H1 (cell line): ENCODE data around the gene DUOXA1. TPM values are rescaled to one million over a fixed set of nuclear protein-coding genes. Genes with fewer than 3 reads are reported as not detected.

Experiments used
- CTCF ChIA-PET: fragments of 300-600 bp; sonication (Branson Sonifier 250); formaldehyde crosslinking; loops from one replicate; lab custom pipeline; 2021; ENCODE audit not compliant: partially characterized antibody; lab: Charles Lee
- POLR2A ChIA-PET: fragments of 300-600 bp; sonication (Branson Sonifier 250); formaldehyde crosslinking; loops from one replicate; lab custom pipeline; 2021; ENCODE audit warnings: inconsistent platforms; ENCODE audit not compliant: partially characterized antibody; lab: Charles Lee
- DNase-seq, 2 experiments: peaks; one replicate each; pipeline versions ENCODE4 v3.0.0 to v3.0.0-alpha.2; 2010 to 2022; ENCODE audit warnings: low spot score in 2 of 2, low read depth in 1 of 2, mixed read lengths in 1 of 2
- FAIRE-seq: peaks from 2 replicates; lab custom pipeline; 2011; peaks lifted over from hg19 to GRCh38; lab: Jason Lieb, UNC
- H2AFZ ChIP-seq: 2 replicates; pipeline ENCODE4 v1.8.1; 2012; ENCODE audit warnings: low read length, inconsistent platforms
- H2AK5ac ChIP-seq: 2 replicates; pipeline ENCODE4 v1.6.1; 2013; ENCODE audit warnings: low read depth, low read length
- H2BK120ac ChIP-seq: replicated peaks from 2 replicates; pipeline ENCODE3; 2013; ENCODE audit warnings: low read depth, low read length, inconsistent platforms
- H2BK12ac ChIP-seq: 2 replicates; pipeline ENCODE4 v1.6.1; 2013; ENCODE audit warnings: low read depth, low read length
- H2BK15ac ChIP-seq: 2 replicates; pipeline ENCODE4 v1.6.1; 2013; ENCODE audit warnings: low read length
- H2BK20ac ChIP-seq: 2 replicates; pipeline ENCODE4 v1.6.1; 2013; ENCODE audit warnings: low read length
- H2BK5ac ChIP-seq: 2 replicates; pipeline ENCODE4 v1.6.1; 2013; ENCODE audit warnings: low read depth, low read length
- H3K14ac ChIP-seq: 2 replicates; pipeline ENCODE4 v1.6.1; 2013; ENCODE audit warnings: inconsistent platforms; ENCODE audit not compliant: insufficient read length
- H3K18ac ChIP-seq: 2 replicates; pipeline ENCODE4 v1.6.1; 2013; ENCODE audit warnings: low read length; ENCODE audit errors: extremely low read depth
- H3K23ac ChIP-seq: 2 replicates; pipeline ENCODE4 v1.6.1; 2013; ENCODE audit warnings: inconsistent platforms; ENCODE audit not compliant: insufficient read length
- H3K23me2 ChIP-seq: 2 replicates; pipeline ENCODE4 v1.6.1; 2013; ENCODE audit warnings: low read depth, low read length
- H3K27ac ChIP-seq: 2 replicates; pipeline ENCODE4 v1.6.1; 2011; ENCODE audit warnings: low read depth, low read length, inconsistent platforms
- H3K27me3 ChIP-seq, 4 experiments: replicated peaks in 1 of 4; 1 replicate in 1 of 4; 2 replicates in 3 of 4; pipeline versions ENCODE4 v1.6.1 to v1.8.1; 2011 to 2013; ENCODE audit warnings: low read length in 3 of 4, mild to moderate bottlenecking in 3 of 4, inconsistent platforms in 2 of 4, mixed read lengths in 2 of 4, moderate library complexity in 1 of 4; ENCODE audit not compliant: control insufficient read depth in 3 of 4, insufficient read depth in 3 of 4; ENCODE audit errors: extremely low read depth in 1 of 4
- H3K36me3 ChIP-seq, 4 experiments: 2 replicates each; pipeline versions ENCODE4 v1.6.1 to v1.8.1; 2011 to 2013; ENCODE audit warnings: mild to moderate bottlenecking in 4 of 4, low read length in 3 of 4, moderate library complexity in 2 of 4, control low read depth in 1 of 4, inconsistent platforms in 1 of 4; ENCODE audit not compliant: insufficient read depth in 4 of 4, control insufficient read depth in 2 of 4
- H3K4ac ChIP-seq: replicated peaks from 2 replicates; pipeline ENCODE3; 2013; ENCODE audit warnings: low read length, low read depth, mixed read lengths, inconsistent platforms; ENCODE audit not compliant: insufficient read length
- H3K4me1 ChIP-seq, 4 experiments: replicated peaks in 1 of 4; 1 replicate in 1 of 4; 2 replicates in 3 of 4; pipeline versions ENCODE4 v1.6.1 to v1.8.1; 2011 to 2013; ENCODE audit warnings: low read length in 3 of 4, inconsistent platforms in 2 of 4, mixed read lengths in 1 of 4; ENCODE audit not compliant: insufficient read depth in 4 of 4, control insufficient read depth in 3 of 4
- H3K4me2 ChIP-seq, 2 experiments: 2 replicates each; pipeline versions ENCODE4 v1.6.1 to v1.8.1; 2011 to 2013; ENCODE audit warnings: low read depth in 2 of 2, low read length in 2 of 2, control low read depth in 1 of 2, inconsistent platforms in 1 of 2, mild to moderate bottlenecking in 1 of 2; ENCODE audit not compliant: insufficient read depth in 1 of 2
- H3K4me3 ChIP-seq, 4 experiments: fragments of 200-600, 300-600 bp in 1 of 4; sonication (generic), shearing (Covaris generic), sonication (Bioruptor Twin) in 1 of 4; 2 replicates each; pipeline versions ENCODE4 v1.5.1 to v1.8.1; 2011 to 2016; ENCODE audit warnings: low read length in 4 of 4, low read depth in 3 of 4, control low read depth in 2 of 4, inconsistent platforms in 2 of 4, mild to moderate bottlenecking in 2 of 4, mixed read lengths in 1 of 4, moderate library complexity in 1 of 4; ENCODE audit not compliant: insufficient read depth in 2 of 4; ENCODE audit errors: extremely low read depth in 1 of 4
- H3K56ac ChIP-seq: replicated peaks from 2 replicates; pipeline ENCODE3; 2013; ENCODE audit warnings: low read depth, mild to moderate bottlenecking, mixed read lengths, low read length, inconsistent platforms; ENCODE audit not compliant: insufficient read length
- H3K79me1 ChIP-seq: 2 replicates; pipeline ENCODE4 v1.6.1; 2013; ENCODE audit warnings: low read depth, low read length, control low read depth
- H3K79me2 ChIP-seq, 2 experiments: 2 replicates each; pipeline versions ENCODE4 v1.6.1 to v1.8.1; 2012 to 2013; ENCODE audit warnings: low read length in 2 of 2, mild to moderate bottlenecking in 2 of 2, inconsistent platforms in 1 of 2; ENCODE audit not compliant: insufficient read depth in 2 of 2, control insufficient read depth in 1 of 2
- H3K9ac ChIP-seq, 4 experiments: replicated peaks in 1 of 4; 1 replicate in 1 of 4; 2 replicates in 3 of 4; pipeline versions ENCODE4 v1.6.1 to v1.8.1; 2011 to 2013; ENCODE audit warnings: low read depth in 3 of 4, low read length in 3 of 4, control low read depth in 2 of 4, mild to moderate bottlenecking in 2 of 4, moderate library complexity in 2 of 4, inconsistent platforms in 1 of 4; ENCODE audit errors: extremely low read depth in 1 of 4
- H3K9me3 ChIP-seq, 2 experiments: 2 replicates each; pipeline versions ENCODE4 v1.6.1 to v1.8.1; 2012 to 2013; ENCODE audit warnings: mild to moderate bottlenecking in 2 of 2, moderate library complexity in 2 of 2, control low read depth in 1 of 2, inconsistent platforms in 1 of 2, low read depth in 1 of 2, low read length in 1 of 2, mixed read lengths in 1 of 2; ENCODE audit not compliant: insufficient read depth in 2 of 2
- H4K20me1 ChIP-seq, 2 experiments: replicated peaks in 1 of 2; 2 replicates each; pipeline versions ENCODE3 to v1.8.1; 2011 to 2013; ENCODE audit warnings: inconsistent platforms in 2 of 2, low read length in 2 of 2, mild to moderate bottlenecking in 1 of 2; ENCODE audit not compliant: insufficient read depth in 2 of 2, control insufficient read depth in 1 of 2
- H4K5ac ChIP-seq: 2 replicates; pipeline ENCODE4 v1.6.1; 2013; ENCODE audit warnings: low read length, low read depth, mixed read lengths, inconsistent platforms; ENCODE audit not compliant: insufficient read length
- H4K8ac ChIP-seq: 2 replicates; pipeline ENCODE4 v1.8.0; 2013; ENCODE audit warnings: mild to moderate bottlenecking, moderate library complexity, low read length, inconsistent platforms; ENCODE audit not compliant: insufficient read depth; ENCODE audit errors: extremely low read depth
- H4K91ac ChIP-seq: replicated peaks from 2 replicates; pipeline ENCODE3; 2013; ENCODE audit warnings: low read length, mixed read lengths, inconsistent platforms; ENCODE audit not compliant: insufficient read length
- E2F6 ChIP-seq: IDR thresholded peaks from 2 replicates; pipeline ENCODE4 v1.6.1; 2012; ENCODE audit warnings: inconsistent platforms
- FOSL1 ChIP-seq: IDR thresholded peaks from 2 replicates; pipeline ENCODE4 v1.6.1; 2011; ENCODE audit warnings: mild to moderate bottlenecking, low read depth, low read length, moderate library complexity; ENCODE audit not compliant: insufficient read depth
- KDM1A ChIP-seq: fragments of 200-600, 300-600 bp; sonication (generic); IDR thresholded peaks from 2 replicates; pipeline ENCODE4 v1.7.1; 2016; ENCODE audit warnings: mild to moderate bottlenecking, low read length, borderline replicate concordance
- NANOG ChIP-seq: IDR thresholded peaks from 2 replicates; pipeline ENCODE4 v1.6.1; 2011; ENCODE audit warnings: low read length, low read depth, mild to moderate bottlenecking, inconsistent platforms; ENCODE audit not compliant: insufficient read depth, poor library complexity, severe bottlenecking
- POLR2A ChIP-seq, 2 experiments: IDR thresholded peaks; 1 replicate in 1 of 2; 2 replicates in 1 of 2; pipeline ENCODE4 v1.6.1; 2011; ENCODE audit warnings: low read depth in 2 of 2, low read length in 2 of 2, mild to moderate bottlenecking in 2 of 2; ENCODE audit errors: control extremely low read depth in 1 of 2
- RBBP5 ChIP-seq: IDR thresholded peaks from 2 replicates; pipeline ENCODE4 v1.7.1; 2012; ENCODE audit warnings: low read depth, mild to moderate bottlenecking, inconsistent platforms, low read length, moderate library complexity, borderline replicate concordance
- SIX5 ChIP-seq: IDR thresholded peaks from 2 replicates; pipeline ENCODE4 v1.6.1; 2011; ENCODE audit warnings: mild to moderate bottlenecking, low read depth, low read length
- SP2 ChIP-seq: IDR thresholded peaks from 2 replicates; pipeline ENCODE4 v1.6.1; 2012; ENCODE audit warnings: mild to moderate bottlenecking, low read length, inconsistent platforms
- SUZ12 ChIP-seq: fragments of 200-600 bp; sonication (generic); IDR thresholded peaks from 2 replicates; pipeline ENCODE4 v1.6.1; 2012; ENCODE audit warnings: mild to moderate bottlenecking, inconsistent platforms, low read length, moderate library complexity, mixed read lengths
- WGBS, 2 experiments: shearing (Covaris generic) in 1 of 2; methylation state at CpG; one replicate each; pipeline versions ENCODE4 v1.1.6 to v1.1.7; 2013 to 2015; ENCODE audit warnings: low lambda C conversion rate in 2 of 2, mixed read lengths in 2 of 2, inconsistent platforms in 1 of 2, low coverage in 1 of 2, missing lambda C conversion rate in 1 of 2; ENCODE audit not compliant: insufficient replicate concordance in 2 of 2, insufficient coverage in 1 of 2, insufficient read length in 1 of 2; ENCODE audit errors: extremely low coverage in 1 of 2, missing lambda C conversion rate in 1 of 2; 5-methylcytosine and 5-hydroxymethylcytosine counted together
- polyA plus RNA-seq, 7 experiments: library from polyadenylated mRNA; depleted of rRNA in 3 of 7; stranded (reverse) in 5 of 7; unstranded in 2 of 7; fragments of >200 nt in 5 of 7; fragments of 200-250 nt in 2 of 7; gene quantifications; 1 replicate in 5 of 7; 2 replicates in 1 of 7; 4 replicates in 1 of 7; pipeline versions ENCODE4 v1.2.1 to v1.2.3, GENCODE V29; 2011 to 2013; ENCODE audit warnings: missing spikeins in 2 of 7, mixed read lengths in 2 of 7
- total RNA-seq: library from RNA; stranded (reverse); fragmentation: NEBNext Ultra II Directional; extraction: Animal tissue kit (Norgen Biotek cat#: 25700); gene quantifications from 2 replicates; pipeline ENCODE4 v1.2.1, GENCODE V29; 2021

The DUOXA1 gene
- total and polyA plus RNA-seq, 2 of the 8 experiments (the other 6 are each of a cell fraction or from before 2014, with no cell fraction given) = 0.18 TPM; not detected in 1

DNA sequence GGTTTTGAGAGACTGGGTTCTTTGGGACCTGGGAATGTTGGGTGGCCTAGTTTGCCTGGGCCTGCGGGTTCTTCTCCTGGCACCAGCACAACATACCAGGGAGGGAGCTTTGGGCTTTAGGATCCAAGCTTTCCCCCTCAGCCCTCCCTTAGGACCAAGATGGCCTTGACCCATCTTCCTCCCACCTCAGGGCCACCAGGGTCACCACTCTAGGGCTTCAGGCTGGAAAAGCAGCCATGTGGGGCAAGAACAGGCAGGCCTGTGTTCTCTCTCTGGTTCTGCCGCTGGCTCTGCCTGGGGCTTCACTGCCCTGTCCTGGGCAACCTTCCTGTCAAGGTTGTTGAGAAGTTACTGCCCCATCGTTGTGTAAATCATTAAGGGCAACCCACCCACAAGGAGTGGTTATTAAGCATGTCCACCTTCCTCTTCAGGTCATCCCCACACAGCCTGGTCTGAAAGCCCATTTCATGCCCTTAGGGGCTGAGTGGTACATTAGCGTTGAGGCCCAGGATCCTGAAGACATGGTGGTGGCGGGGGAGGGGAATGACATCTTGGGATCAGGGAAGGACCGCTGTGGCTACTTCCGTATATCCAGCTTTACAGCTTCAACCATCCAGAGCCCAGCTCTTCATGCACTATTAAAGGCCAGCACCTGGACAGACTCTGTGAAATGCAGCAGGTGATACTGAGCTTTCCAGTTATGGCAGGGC, 767 bp upstream of the DUOXA1 start:
- H3K27me3 ChIP-seq = peaks cover 77 to 95% (median 86%) of the 10 kb centered on the region in 4 experiments
- H2BK15ac ChIP-seq = no peak overlapping the region
- H3K56ac ChIP-seq = no peak overlapping the region
- peak overlapping the region; percentile 0 to 66 (median 23); a peak in 4 of 8 replicates for H3K4me3 ChIP-seq
- no peak overlapping the region for H3K9ac ChIP-seq
- peak overlapping the region; percentile 6 for H4K8ac ChIP-seq
- peaks cover 5% of the 10 kb centered on the region; the same call in 1 of the 2 replicates for H3K23me2 ChIP-seq
- DNase-seq (no peak), FAIRE-seq (no peak)
- H3K4me2 ChIP-seq = peak overlapping the region; percentile 63 to 92
- ChIA-PET POLR2A (interaction anchor here (1.1 to 1.6 kb wide), 3 partner anchors 13 to 56 kb away, joined by 3 to 6 read pairs (median 4); no protein-coding TSS in a partner anchor), CTCF (interaction anchor here (0.7 to 7.9 kb wide), 15 partner anchors 9 to 329 kb away, joined by 3 to 45 read pairs (median 4); partner anchors contain the start of genes DUOX2 and DUOXA2)
- peaks cover 0 to 6% (median 5%) of the 10 kb centered on the region in 4 experiments; a peak in 4 of 7 replicates for H3K4me1 ChIP-seq
- WGBS, 2 experiments = 72% methylated on average over 7 of the region's 7 CpGs; no CpG with 5 or more reads in 1 of the 2 experiments
- H3K23ac ChIP-seq = no peak overlapping the region
- H2BK5ac ChIP-seq = no peak overlapping the region
- no peak overlapping the region for H3K18ac ChIP-seq
- no peak overlapping the region for H4K5ac ChIP-seq
- H3K79me1 ChIP-seq = no peaks in the 10 kb centered on the region
- H2AK5ac ChIP-seq = no peak overlapping the region
- no peak overlapping the region for H4K91ac ChIP-seq
- H3K9me3 ChIP-seq = no peaks in the 10 kb centered on the region
- peaks cover 0 to 2% of the 10 kb centered on the region in 2 experiments for H4K20me1 ChIP-seq
- no peak overlapping the region for H3K4ac ChIP-seq
- H2BK120ac ChIP-seq = no peak overlapping the region
- H2AFZ ChIP-seq = no peak overlapping the region
- H3K14ac ChIP-seq = no peak overlapping the region
- H3K36me3 ChIP-seq = no peaks in the 10 kb centered on the region
- TF ChIP-seq FOSL1 (no peak), RBBP5 (no peak), NANOG (no peak), SP2 (no peak), E2F6 (no peak), KDM1A (no peak), SIX5 (no peak), POLR2A (IDR thresholded peaks at IDR 0.05; ENCODE audit: control extremely low read depth in 1 of 2, low read depth in 2 of 2, low read length in 2 of 2) (no peak), SUZ12 (peak; percentile 19; the same call in 1 of the 2 replicates)
- H2BK12ac ChIP-seq = peak overlapping the region; percentile 1; the same call in 1 of the 2 replicates
- H3K27ac ChIP-seq = no peak overlapping the region
- no peaks in the 10 kb centered on the region for H3K79me2 ChIP-seq
- H2BK20ac ChIP-seq = no peak overlapping the region
